GM21786 (cell line): ENCODE results near the gene EIF3M.
"Not testable (repeated sequence)": the region's sequence is repeated elsewhere in the genome, so short reads cannot be mapped to it uniquely, and the experiment has no call there.

Source experiments
- ATAC-seq: cut with Tn5 transposase; IDR thresholded peaks from one replicate; pipeline ENCODE4 v1.9.1; 2021; ENCODE audit not compliant: unreplicated experiment

The EIF3M gene

DNA sequence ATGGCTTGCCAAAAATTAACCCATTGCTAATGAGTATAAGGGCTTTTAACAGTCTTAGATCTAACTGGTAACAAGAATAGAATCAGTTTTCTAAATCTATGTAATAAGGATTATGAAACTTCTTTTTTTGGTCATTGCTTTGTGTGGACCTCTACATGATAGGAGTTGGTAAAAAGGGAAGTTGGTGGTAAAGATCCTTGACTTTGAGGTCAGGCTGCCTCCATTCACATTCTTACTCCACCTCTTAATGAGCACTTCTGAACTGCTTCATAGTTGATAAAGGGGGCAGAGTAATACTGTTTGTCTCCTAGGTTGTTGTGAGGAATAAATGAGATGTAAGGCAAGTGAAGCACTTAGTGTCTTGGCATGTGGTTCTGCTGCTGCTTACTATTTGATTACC lies 10.6 kb downstream of the EIF3M start:
- ATAC-seq: no peak

DNA sequence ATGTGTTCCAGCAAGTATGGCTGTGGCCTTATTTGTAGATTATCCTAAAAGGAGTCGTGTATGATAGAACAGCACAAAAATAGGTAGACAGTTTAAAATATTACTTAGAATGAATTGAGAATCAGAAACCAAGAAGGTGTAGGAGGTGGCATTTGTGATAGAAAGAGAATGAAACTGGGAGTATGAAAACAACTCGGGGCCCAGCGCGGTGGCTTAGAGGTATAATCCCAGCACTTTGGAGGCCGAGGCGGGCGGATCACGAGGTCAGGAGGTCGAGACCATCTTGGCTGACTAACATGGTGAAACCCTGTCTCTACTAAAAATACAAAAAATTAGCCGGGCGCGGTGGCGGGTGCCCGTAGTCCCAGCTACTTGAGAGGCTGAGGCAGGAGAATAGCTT lies 12.5 kb downstream of the EIF3M start:
- ATAC-seq: not testable (repeated sequence)

DNA sequence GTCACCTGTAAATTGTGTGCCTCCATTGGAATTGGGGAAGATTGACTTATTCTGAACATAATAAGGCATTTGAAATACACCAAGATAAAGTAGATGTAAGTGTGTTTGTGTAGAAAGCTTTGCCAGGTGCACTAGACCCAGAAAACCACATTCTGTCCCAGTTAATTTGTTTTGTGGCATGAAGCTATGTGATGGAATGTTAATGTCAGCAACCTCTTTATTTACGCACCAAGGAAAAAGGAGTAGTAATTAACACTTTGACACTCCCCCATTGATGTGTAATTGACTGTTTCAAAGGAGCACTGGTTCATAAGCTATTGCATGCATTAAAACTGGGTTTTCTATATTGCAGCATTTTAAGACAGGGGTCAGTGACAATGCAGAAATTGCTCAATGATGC lies 14.3 kb downstream of the EIF3M start:
- ATAC-seq: no peak

DNA sequence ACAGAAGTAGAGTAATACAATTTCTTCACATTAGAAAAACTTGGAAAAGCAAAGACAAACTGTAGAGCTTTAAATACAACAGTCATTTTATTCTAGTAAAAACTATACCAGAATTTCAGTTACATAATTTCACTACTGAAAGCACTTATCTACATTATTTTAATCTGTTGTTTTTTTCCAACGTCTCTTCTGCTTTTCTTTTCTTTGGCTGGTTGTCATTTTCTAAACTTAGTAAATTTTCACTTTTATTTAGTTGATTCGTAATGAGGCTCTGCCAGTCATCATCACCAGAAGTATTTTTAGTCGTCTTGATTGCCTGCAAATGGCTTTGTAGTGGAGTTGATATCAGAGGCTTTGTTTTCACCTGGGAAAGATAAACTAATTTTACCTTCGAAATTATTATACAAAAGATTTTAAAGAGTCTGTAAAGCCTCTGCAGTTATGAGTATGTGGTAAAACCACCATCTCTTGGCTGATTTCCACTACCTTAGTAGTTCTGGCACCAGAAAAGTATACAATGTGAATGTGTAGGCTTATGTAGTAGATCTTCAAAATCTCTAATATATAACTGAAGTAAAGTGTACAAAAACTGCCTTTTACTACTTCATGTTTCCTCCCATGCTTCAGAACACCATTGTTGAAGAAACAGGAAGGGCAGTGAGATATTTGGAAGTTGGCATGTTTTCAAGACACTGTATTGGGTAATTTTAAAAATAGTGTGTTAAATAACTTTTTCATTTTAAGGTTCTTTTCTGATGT lies 19.2 kb downstream of the EIF3M start:
- ATAC-seq: no peak

DNA sequence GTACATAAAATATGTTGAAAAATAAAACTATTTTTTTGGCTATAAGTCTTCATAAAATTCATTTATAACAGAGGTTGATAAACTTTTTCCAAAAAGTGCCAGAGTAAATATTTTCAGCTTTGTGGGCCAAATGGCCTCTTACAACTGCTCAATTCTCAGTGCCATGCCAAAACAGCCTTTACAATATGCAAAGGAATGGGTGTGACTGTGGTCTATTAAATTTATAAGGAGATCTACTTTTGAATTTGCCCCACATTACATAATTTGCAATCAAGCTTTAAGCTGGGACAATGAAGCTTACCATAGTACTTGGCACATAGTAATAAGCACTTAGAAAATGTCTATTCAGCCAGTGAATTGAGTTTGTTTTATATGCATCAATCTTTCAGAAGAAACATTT lies 22.6 kb downstream of the EIF3M start:
- no peak for ATAC-seq

DNA sequence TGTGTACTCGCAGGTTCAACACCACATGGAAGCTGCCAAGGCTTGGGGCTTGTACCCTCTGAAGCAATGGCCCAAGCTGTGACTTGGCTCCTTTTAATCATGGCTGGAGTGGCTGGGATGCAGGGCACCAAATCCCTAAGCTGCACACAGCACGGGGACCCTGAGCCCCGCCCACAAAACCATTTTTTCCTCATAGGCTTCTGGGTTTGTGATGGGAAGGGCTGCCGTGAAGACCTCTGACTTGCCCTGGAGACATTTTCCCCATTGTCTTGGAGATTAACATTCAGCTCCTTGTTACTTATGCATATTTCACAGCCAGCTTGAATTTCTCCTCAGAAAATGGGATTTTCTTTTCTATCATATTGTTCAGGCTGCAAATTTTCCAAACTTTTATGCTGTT lies 25.2 kb downstream of the EIF3M start:
- ATAC-seq: not testable (repeated sequence)

DNA sequence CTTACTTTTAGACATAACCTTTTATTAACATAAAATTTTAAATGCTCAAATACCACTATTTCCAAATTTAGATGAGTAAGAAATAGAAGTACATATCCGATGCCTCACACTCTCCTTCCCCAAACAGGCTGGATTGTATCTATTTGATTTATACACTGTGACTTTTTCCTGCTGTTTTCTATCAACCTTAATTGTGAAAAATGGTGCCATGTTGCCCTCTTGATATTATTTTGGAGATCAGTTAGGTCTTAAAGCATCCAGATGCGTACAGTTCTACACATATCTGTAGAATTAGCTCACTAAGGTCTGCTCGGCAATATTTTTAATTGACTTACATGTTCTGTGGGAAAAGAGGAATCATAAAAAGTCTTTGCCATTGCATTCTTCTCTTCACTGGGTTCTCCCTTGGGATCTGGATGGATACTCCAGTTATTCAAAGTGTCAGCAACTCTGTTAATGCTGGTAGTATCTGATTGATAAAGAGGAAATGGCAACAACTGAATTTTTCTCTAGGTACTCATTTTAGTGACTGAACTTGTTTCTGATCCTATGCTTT lies 27.2 kb downstream of the EIF3M start:
- no peak for ATAC-seq

DNA sequence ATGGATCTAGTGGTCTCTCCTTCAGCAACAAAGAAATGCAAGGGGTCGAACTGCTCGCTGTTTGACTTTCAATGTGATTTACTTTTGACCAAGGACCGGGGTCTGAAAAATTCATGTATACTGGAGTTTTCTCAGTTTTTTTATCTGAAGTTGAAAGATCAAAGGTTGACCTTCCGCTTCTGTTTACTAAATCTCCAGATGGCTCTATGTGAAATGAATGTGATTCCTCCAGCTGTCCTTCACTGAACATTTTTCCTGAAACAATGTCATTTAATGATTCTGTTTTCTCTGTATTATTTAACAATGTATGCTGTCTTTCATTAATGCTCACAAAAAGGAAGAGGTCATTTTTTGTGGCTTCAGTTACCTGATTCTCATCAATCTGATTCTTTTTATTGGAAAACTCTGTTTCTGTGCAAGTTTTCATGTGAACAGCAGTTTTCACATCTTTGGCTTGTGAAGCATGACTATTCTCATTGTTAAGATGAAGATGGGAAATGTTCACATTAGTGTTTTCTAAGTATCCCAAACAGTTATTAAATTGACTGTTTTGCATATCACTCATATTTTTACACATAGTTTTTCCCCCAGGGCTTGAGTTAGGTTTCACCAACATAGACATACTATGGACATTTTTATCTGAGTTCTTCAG lies 30.0 kb downstream of the EIF3M start:
- no peak for ATAC-seq

DNA sequence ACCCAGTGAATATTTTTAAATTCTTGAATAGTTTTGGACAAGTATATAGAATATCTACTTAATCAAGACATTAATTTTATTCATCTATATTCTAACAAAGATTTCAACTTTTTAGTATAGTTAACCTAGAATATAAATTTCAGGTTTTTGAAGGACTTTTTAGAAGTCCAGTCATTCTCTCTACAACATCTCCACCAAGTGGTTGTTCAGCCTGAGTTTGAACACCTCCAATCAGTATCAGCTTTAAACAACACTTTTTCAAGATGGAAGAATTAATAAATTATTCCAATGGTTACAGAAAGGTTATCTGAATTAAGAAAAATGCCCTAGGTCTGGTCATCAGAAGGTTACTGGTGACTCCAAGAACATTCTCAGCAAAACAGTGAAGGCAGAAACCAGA lies 31.8 kb downstream of the EIF3M start:
- ATAC-seq: no peak

DNA sequence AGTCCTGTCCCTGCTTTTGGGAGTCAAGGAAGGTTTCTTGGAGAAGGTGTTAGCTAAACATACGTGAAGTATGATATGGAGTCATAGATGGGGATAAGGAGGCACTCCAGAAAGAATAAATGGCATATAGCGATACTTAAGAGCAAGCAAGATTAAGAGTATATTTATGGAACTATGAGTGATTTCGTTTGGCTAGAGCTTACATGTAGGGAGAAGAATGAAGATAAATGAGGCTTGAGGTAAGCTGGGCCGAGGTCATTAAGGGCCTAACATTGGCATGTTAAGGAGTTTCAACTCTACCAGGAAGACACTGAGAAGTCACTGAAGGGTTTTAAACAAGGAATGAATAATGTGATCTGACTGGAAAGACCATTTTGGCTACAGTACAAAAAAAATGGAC lies 33.3 kb downstream of the EIF3M start:
- no peak for ATAC-seq

DNA sequence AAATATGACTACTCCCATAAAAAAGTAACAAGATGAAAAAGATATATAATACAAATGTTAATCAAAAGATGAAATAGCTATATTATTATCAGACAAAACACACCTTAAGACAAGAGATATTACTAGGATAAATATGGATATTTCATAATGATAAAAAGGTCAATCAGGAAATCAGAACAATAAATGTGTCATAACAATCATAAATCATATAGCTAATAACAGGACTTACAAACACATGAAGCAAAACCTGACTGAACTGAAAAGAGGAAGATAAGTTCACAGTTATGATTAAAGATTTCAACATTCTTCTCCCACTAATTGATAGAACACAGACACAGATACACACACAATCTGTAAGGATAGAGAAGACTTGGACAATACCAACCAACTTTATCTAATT lies 47.2 kb downstream of the EIF3M start:
- ATAC-seq: no peak

DNA sequence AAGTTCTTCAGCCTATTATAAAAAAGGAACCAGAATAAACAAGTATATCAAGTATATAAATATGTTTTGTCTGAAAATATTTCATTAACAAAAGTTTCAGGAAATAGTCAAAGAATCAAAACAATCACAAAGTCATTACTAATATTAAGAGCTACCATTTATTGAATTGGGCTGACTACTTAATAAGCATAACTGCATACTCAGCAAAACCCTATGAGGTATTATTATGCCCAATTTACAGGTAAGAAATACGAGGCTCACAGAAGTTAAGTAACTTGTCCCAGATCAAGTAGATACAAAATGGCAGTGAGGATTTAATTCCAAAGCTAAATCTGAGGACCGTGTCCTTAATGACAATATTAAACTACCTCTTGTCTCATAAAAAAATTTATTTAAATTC lies 52.2 kb downstream of the EIF3M start:
- no peak for ATAC-seq

DNA sequence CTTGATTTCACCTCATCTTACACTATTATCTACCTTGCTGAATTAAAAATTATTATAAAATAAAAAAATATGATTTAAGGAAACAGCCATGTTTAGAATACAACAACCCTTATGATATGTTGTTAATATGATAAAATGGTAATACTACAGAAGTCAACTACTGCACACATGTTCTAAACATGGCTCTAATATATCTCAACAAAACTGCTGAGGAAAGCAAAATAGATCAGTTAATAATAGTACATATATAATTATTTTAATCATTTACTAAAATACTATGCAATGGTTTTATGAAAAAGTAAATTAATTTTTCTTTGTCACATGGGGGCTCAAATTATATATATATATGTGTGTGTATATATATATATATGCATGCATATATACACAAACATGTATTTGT lies 57.7 kb downstream of the EIF3M start:
- no peak for ATAC-seq

DNA sequence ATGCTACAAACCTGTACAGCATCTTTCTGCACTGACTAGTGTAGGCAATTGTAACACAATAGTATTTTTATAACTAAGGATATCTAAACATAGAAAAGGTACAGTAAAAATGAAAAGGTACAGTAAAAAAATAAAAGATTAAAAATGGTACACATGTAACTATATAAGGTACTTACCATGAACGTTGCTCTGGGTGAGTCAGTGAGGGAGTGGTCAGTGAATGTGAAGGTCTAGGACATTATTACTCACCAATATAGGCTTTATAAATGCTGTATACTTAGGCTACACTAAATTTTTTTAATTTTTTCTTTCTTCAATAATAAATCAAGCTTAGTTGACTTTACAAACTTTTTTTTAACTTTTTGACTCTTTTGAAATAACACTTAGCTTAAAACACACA lies 59.9 kb downstream of the EIF3M start:
- ATAC-seq: no peak
